ENCODE measurements around the gene IFNA7.
"Not testable (repeated sequence)": the region's sequence is repeated elsewhere in the genome, so short reads cannot be mapped to it uniquely, and the experiment has no call there.

IFNA7 gene

GRCh38 chr9:21182810-21183736, 18.9 kb downstream of the IFNA7 start:
- H3K4me1 ChIP-seq (ENCODE audit: control insufficient read depth, insufficient read depth, low read length); H3K4me3 ChIP-seq (ENCODE audit: low read length); H3K27me3 ChIP-seq (ENCODE audit: control insufficient read depth, insufficient read depth, low read length); H3K36me3 ChIP-seq (ENCODE audit: control insufficient read depth, insufficient read depth, low read length); H3K9me3 ChIP-seq (ENCODE audit: control insufficient read depth, insufficient read depth, low read length); DNase-seq (ENCODE audit: low read depth, low spot score); H3K27ac ChIP-seq (ENCODE audit: low read length): not testable (repeated sequence)
- no CpG with 5 or more reads among the region's 4 CpGs for WGBS (ENCODE audit: insufficient coverage, insufficient read length)

GRCh38 chr9:21174671-21175070, 27.3 kb downstream of the IFNA7 start:
- no CpG with 5 or more reads among the region's 2 CpGs for WGBS (ENCODE audit: insufficient coverage, insufficient read length)

GRCh38 chr9:21172156-21172555, 29.8 kb downstream of the IFNA7 start:
- DNase-seq (ENCODE audit: low read depth, low spot score) = no peak
- no CpG with 5 or more reads among the region's 3 CpGs for WGBS (ENCODE audit: insufficient coverage, insufficient read length)
- H3K27ac ChIP-seq (ENCODE audit: low read length) = no peak overlapping the region
- H3K36me3 ChIP-seq (ENCODE audit: control insufficient read depth, insufficient read depth, low read length) = no peaks in the 10 kb centered on the region
- H3K9me3 ChIP-seq (ENCODE audit: control insufficient read depth, insufficient read depth, low read length) = no peaks in the 10 kb centered on the region
- H3K4me3 ChIP-seq (ENCODE audit: low read length) = no peak overlapping the region
- H3K4me1 ChIP-seq (ENCODE audit: control insufficient read depth, insufficient read depth, low read length) = no peaks in the 10 kb centered on the region
- H3K27me3 ChIP-seq (ENCODE audit: control insufficient read depth, insufficient read depth, low read length) = no peaks in the 10 kb centered on the region

More at GRCh38 chr9:21174671-21175070, 27.3 kb downstream of the IFNA7 start:
- Histone ChIP-seq H3K36me3 (ENCODE audit: control insufficient read depth, insufficient read depth, low read length) (no peaks in the 10 kb centered on the region), H3K27ac (ENCODE audit: low read length) (no peak overlapping the region), H3K27me3 (ENCODE audit: control insufficient read depth, insufficient read depth, low read length) (no peaks in the 10 kb centered on the region), H3K4me3 (ENCODE audit: low read length) (no peak overlapping the region), H3K9me3 (ENCODE audit: control insufficient read depth, insufficient read depth, low read length) (no peaks in the 10 kb centered on the region), H3K4me1 (ENCODE audit: control insufficient read depth, insufficient read depth, low read length) (no peaks in the 10 kb centered on the region)
- no peak for DNase-seq (ENCODE audit: low read depth, low spot score)

GRCh38 chr9:21171351-21171750, 30.7 kb downstream of the IFNA7 start:
- Histone ChIP-seq H3K9me3 (ENCODE audit: control insufficient read depth, insufficient read depth, low read length) (no peaks in the 10 kb centered on the region), H3K36me3 (ENCODE audit: control insufficient read depth, insufficient read depth, low read length) (no peaks in the 10 kb centered on the region), H3K27ac (ENCODE audit: low read length) (no peak overlapping the region), H3K27me3 (ENCODE audit: control insufficient read depth, insufficient read depth, low read length) (no peaks in the 10 kb centered on the region), H3K4me3 (ENCODE audit: low read length) (no peak overlapping the region), H3K4me1 (ENCODE audit: control insufficient read depth, insufficient read depth, low read length) (no peaks in the 10 kb centered on the region)
- WGBS (ENCODE audit: insufficient coverage, insufficient read length) = no CpG with 5 or more reads among the region's 1 CpG
- no peak for DNase-seq (ENCODE audit: low read depth, low spot score)

GRCh38 chr9:21166560-21166959, 35.4 kb downstream of the IFNA7 start, which contains the start of gene IFNA21:
TSS of gene IFNA21 (minus strand) at chr9:21166660. CDS start at chr9:21166612, 48 bp downstream.
- H3K27me3 ChIP-seq (ENCODE audit: control insufficient read depth, insufficient read depth, low read length); H3K27ac ChIP-seq (ENCODE audit: low read length); H3K4me1 ChIP-seq (ENCODE audit: control insufficient read depth, insufficient read depth, low read length); DNase-seq (ENCODE audit: low read depth, low spot score); H3K36me3 ChIP-seq (ENCODE audit: control insufficient read depth, insufficient read depth, low read length); H3K4me3 ChIP-seq (ENCODE audit: low read length); H3K9me3 ChIP-seq (ENCODE audit: control insufficient read depth, insufficient read depth, low read length): not testable (repeated sequence)
- no CpG with 5 or more reads among the region's 2 CpGs for WGBS (ENCODE audit: insufficient coverage, insufficient read length)

- Histone ChIP-seq H3K27ac (ENCODE audit: low read length) (no peak overlapping the region), H3K27me3 (ENCODE audit: control insufficient read depth, insufficient read depth, low read length) (no peaks in the 10 kb centered on the region), H3K4me1 (ENCODE audit: control insufficient read depth, insufficient read depth, low read length) (no peaks in the 10 kb centered on the region), H3K36me3 (ENCODE audit: control insufficient read depth, insufficient read depth, low read length) (no peaks in the 10 kb centered on the region), H3K4me3 (ENCODE audit: low read length) (no peak overlapping the region), H3K9me3 (ENCODE audit: control insufficient read depth, insufficient read depth, low read length) (no peaks in the 10 kb centered on the region)
- no peak for DNase-seq (ENCODE audit: low read depth, low spot score)
- WGBS (ENCODE audit: insufficient coverage, insufficient read length) = no CpG with 5 or more reads among the region's 1 CpG
Measured at GRCh38 chr9:21165516-21165915, 36.5 kb downstream of the IFNA7 start.

GRCh38 chr9:21160178-21160577, 41.8 kb downstream of the IFNA7 start:
- H3K27me3 ChIP-seq (ENCODE audit: control insufficient read depth, insufficient read depth, low read length) = no peaks in the 10 kb centered on the region
- H3K4me3 ChIP-seq (ENCODE audit: low read length) = no peak overlapping the region
- H3K27ac ChIP-seq (ENCODE audit: low read length) = no peak overlapping the region
- DNase-seq (ENCODE audit: low read depth, low spot score) = no peak
- no peaks in the 10 kb centered on the region for H3K4me1 ChIP-seq (ENCODE audit: control insufficient read depth, insufficient read depth, low read length)
- H3K36me3 ChIP-seq (ENCODE audit: control insufficient read depth, insufficient read depth, low read length) = no peaks in the 10 kb centered on the region
- no peaks in the 10 kb centered on the region for H3K9me3 ChIP-seq (ENCODE audit: control insufficient read depth, insufficient read depth, low read length)
- no CpG with 5 or more reads among the region's 1 CpG for WGBS (ENCODE audit: insufficient coverage, insufficient read length)

GRCh38 chr9:21155501-21155900, 46.5 kb downstream of the IFNA7 start:
- no peak overlapping the region for H3K4me3 ChIP-seq (ENCODE audit: low read length)
- H3K27me3 ChIP-seq (ENCODE audit: control insufficient read depth, insufficient read depth, low read length) = no peaks in the 10 kb centered on the region
- H3K36me3 ChIP-seq (ENCODE audit: control insufficient read depth, insufficient read depth, low read length) = no peaks in the 10 kb centered on the region
- H3K9me3 ChIP-seq (ENCODE audit: control insufficient read depth, insufficient read depth, low read length) = no peaks in the 10 kb centered on the region
- WGBS (ENCODE audit: insufficient coverage, insufficient read length) = no CpG with 5 or more reads among the region's 2 CpGs
- DNase-seq (ENCODE audit: low read depth, low spot score) = no peak
- H3K27ac ChIP-seq (ENCODE audit: low read length) = no peak overlapping the region
- H3K4me1 ChIP-seq (ENCODE audit: control insufficient read depth, insufficient read depth, low read length) = no peaks in the 10 kb centered on the region

- WGBS (ENCODE audit: insufficient coverage, insufficient read length) = no CpG with 5 or more reads among the region's 3 CpGs
- H3K4me1 ChIP-seq (ENCODE audit: control insufficient read depth, insufficient read depth, low read length) = no peaks in the 10 kb centered on the region
- no peaks in the 10 kb centered on the region for H3K9me3 ChIP-seq (ENCODE audit: control insufficient read depth, insufficient read depth, low read length)
- peak; percentile 27 for DNase-seq (ENCODE audit: low read depth, low spot score)
- no peaks in the 10 kb centered on the region for H3K27me3 ChIP-seq (ENCODE audit: control insufficient read depth, insufficient read depth, low read length)
- H3K27ac ChIP-seq (ENCODE audit: low read length) = no peak overlapping the region
- no peaks in the 10 kb centered on the region for H3K36me3 ChIP-seq (ENCODE audit: control insufficient read depth, insufficient read depth, low read length)
- no peak overlapping the region for H3K4me3 ChIP-seq (ENCODE audit: low read length)
Measured at GRCh38 chr9:21154018-21154608, 47.9 kb downstream of the IFNA7 start.

- Histone ChIP-seq H3K9me3 (ENCODE audit: control insufficient read depth, insufficient read depth, low read length) (no peaks in the 10 kb centered on the region), H3K4me3 (ENCODE audit: low read length) (no peak overlapping the region), H3K27ac (ENCODE audit: low read length) (no peak overlapping the region), H3K36me3 (ENCODE audit: control insufficient read depth, insufficient read depth, low read length) (no peaks in the 10 kb centered on the region), H3K4me1 (ENCODE audit: control insufficient read depth, insufficient read depth, low read length) (no peaks in the 10 kb centered on the region), H3K27me3 (ENCODE audit: control insufficient read depth, insufficient read depth, low read length) (no peaks in the 10 kb centered on the region)
- no peak for DNase-seq (ENCODE audit: low read depth, low spot score)
- WGBS (ENCODE audit: insufficient coverage, insufficient read length) = no CpG with 5 or more reads among the region's 3 CpGs
Measured at GRCh38 chr9:21153336-21154017, 48.5 kb downstream of the IFNA7 start.
